K562 (cell line): Measurements from ENCODE around the gene RPP21. TPM values are rescaled to one million over a fixed set of nuclear protein-coding genes. Genes with fewer than 3 reads are reported as not detected.

Experiments
- ATAC-seq: fragments of 200-7000 bp; cut with Tn5 transposase; 3 replicates; pipeline ENCODE4 v1.9.1; 2020; ENCODE audit warnings: moderate library complexity
- BruUV-seq: library from RNA; stranded (reverse); fragments of 400-500 nt; replicated peaks from 2 replicates; lab custom pipeline; 2021; lab: Mats Ljungman, UMichigan
- CTCF ChIA-PET: fragments of 300-600 bp; formaldehyde crosslinking; extraction: SDS; loops from one replicate; lab custom pipeline; 2021; ENCODE audit warnings: low intra/inter-chr PET ratio; lab: Yijun Ruan, JAX
- POLR2A ChIA-PET: fragments of 300-600, 350-650 bp; sonication (Branson Sonifier 250); formaldehyde crosslinking; extraction: SDS; loops from one replicate; lab custom pipeline; 2021; ENCODE audit warnings: antibody characterized with exemption, inconsistent platforms; lab: Yijun Ruan, JAX
- DNase-seq, 4 experiments: peaks; one replicate each; pipeline versions ENCODE4 v3.0.0 to v3.0.0-alpha.2; 2011 to 2018; ENCODE audit warnings: low spot score in 3 of 4, mixed read lengths in 3 of 4; ENCODE audit errors: extremely low read depth in 1 of 4
- FAIRE-seq: peaks from 2 replicates; lab custom pipeline; 2011; peaks lifted over from hg19 to GRCh38; lab: Jason Lieb, UNC
- H2AFZ ChIP-seq: 2 replicates; pipeline ENCODE4 v1.6.0; 2011; ENCODE audit warnings: low read depth, low read length, control low read depth, inconsistent platforms
- H3K27ac ChIP-seq: fragments of 200-600 bp; 3 replicates; pipeline ENCODE4 v1.8.0; 2011; ENCODE audit warnings: low read depth, mild to moderate bottlenecking, control low read depth, inconsistent platforms, low read length, moderate library complexity, mixed read lengths; ENCODE audit errors: extremely low read depth
- H3K27me3 ChIP-seq, 2 experiments: fragments of 300-600 bp in 1 of 2; 2 replicates in 1 of 2; 3 replicates in 1 of 2; pipeline versions ENCODE4 v1.6.0 to v1.8.0; 2011; ENCODE audit warnings: inconsistent platforms in 2 of 2, low read length in 2 of 2, mild to moderate bottlenecking in 1 of 2, mixed read lengths in 1 of 2, moderate library complexity in 1 of 2; ENCODE audit not compliant: control insufficient read depth in 2 of 2, insufficient read depth in 2 of 2
- H3K36me3 ChIP-seq: fragments of 300-600 bp; 3 replicates; pipeline ENCODE4 v1.8.0; 2011; ENCODE audit warnings: mild to moderate bottlenecking, low read length, inconsistent platforms; ENCODE audit not compliant: control insufficient read depth, insufficient read depth
- H3K4me1 ChIP-seq, 2 experiments: fragments of 200-600 bp in 1 of 2; replicated peaks in 1 of 2; 2 replicates in 1 of 2; 3 replicates in 1 of 2; pipeline versions ENCODE4 v1.5.1 to v1.8.0; 2011; ENCODE audit warnings: inconsistent platforms in 2 of 2, low read length in 2 of 2, mild to moderate bottlenecking in 1 of 2, mixed read lengths in 1 of 2, moderate library complexity in 1 of 2; ENCODE audit not compliant: control insufficient read depth in 2 of 2, insufficient read depth in 2 of 2
- H3K4me2 ChIP-seq: 2 replicates; pipeline ENCODE4 v1.6.1; 2011; ENCODE audit warnings: low read length, control low read depth, inconsistent platforms, mixed read lengths; ENCODE audit not compliant: insufficient read depth
- H3K4me3 ChIP-seq: fragments of 200-600 bp; sonication (generic), shearing (Covaris generic); 2 replicates; pipeline ENCODE4 v1.5.1; 2016; ENCODE audit warnings: control low read depth, inconsistent platforms
- H3K79me2 ChIP-seq: fragments of 200-600 bp; 3 replicates; pipeline ENCODE4 v1.8.0; 2011; ENCODE audit warnings: low read length, inconsistent platforms; ENCODE audit not compliant: control insufficient read depth, insufficient read depth
- H3K9ac ChIP-seq, 2 experiments: 2 replicates each; pipeline versions ENCODE4 v1.6.0 to v1.6.1; 2011; ENCODE audit warnings: low read depth in 2 of 2, low read length in 2 of 2, control low read depth in 1 of 2, inconsistent platforms in 1 of 2, mild to moderate bottlenecking in 1 of 2, mixed read lengths in 1 of 2; ENCODE audit not compliant: insufficient read depth in 1 of 2
- H3K9me1 ChIP-seq: one replicate; pipeline ENCODE4 v1.6.0; 2011; ENCODE audit warnings: inconsistent platforms, mild to moderate bottlenecking, low read length, moderate library complexity; ENCODE audit not compliant: control insufficient read depth, insufficient read depth
- H3K9me3 ChIP-seq: replicated peaks from 2 replicates; pipeline ENCODE4 v1.5.1; 2011; ENCODE audit warnings: low read depth, low read length, inconsistent platforms; ENCODE audit not compliant: control insufficient read depth, insufficient read depth
- H4K20me1 ChIP-seq: replicated peaks from 2 replicates; pipeline ENCODE4 v1.6.1; 2011; ENCODE audit warnings: low read length, inconsistent platforms, mixed read lengths; ENCODE audit not compliant: control insufficient read depth, insufficient read depth
- ARID2 ChIP-seq: fragments of 450-650 bp; IDR thresholded peaks from 2 replicates; pipeline ENCODE4 v1.6.1; 2017; ENCODE audit warnings: antibody characterized with exemption, mild to moderate bottlenecking
- ARNT ChIP-seq, 2 experiments: fragments of 450-650 bp; IDR thresholded peaks; 2 replicates each; pipeline ENCODE4 v1.6.1; 2016; ENCODE audit warnings: mild to moderate bottlenecking in 1 of 2
- CHD1 ChIP-seq: fragments of 200-600 bp; sonication (generic); IDR thresholded peaks from one replicate; pipeline ENCODE4 v1.6.1; 2012; ENCODE audit warnings: mild to moderate bottlenecking, moderate library complexity, low read length, inconsistent platforms
- ERF ChIP-seq: fragments of 450-650 bp; formaldehyde crosslinking; IDR thresholded peaks from 2 replicates; pipeline ENCODE4 v1.4.0; 2020; ENCODE audit warnings: mild to moderate bottlenecking, mixed read lengths
- HMG20A ChIP-seq: fragments of 450-650 bp; formaldehyde crosslinking; conservative IDR thresholded peaks from 2 replicates; pipeline ENCODE4 v1.4.0; 2020; ENCODE audit warnings: mild to moderate bottlenecking, mixed read lengths
- JUND ChIP-seq, 2 experiments: IDR thresholded peaks; 2 replicates in 1 of 2; 3 replicates in 1 of 2; pipeline ENCODE4 v1.6.1; 2011; ENCODE audit warnings: borderline replicate concordance in 2 of 2, low read depth in 2 of 2, low read length in 2 of 2, improper control_type of control experiment in 1 of 2, missing biosample characterization in 1 of 2, missing genetic modification characterization in 1 of 2, missing genetic modification reagents in 1 of 2
- KLF10 ChIP-seq: fragments of 250-450 bp; sonication (Bioruptor Pico); IDR thresholded peaks from 2 replicates; pipeline ENCODE4 v1.6.1; 2021; ENCODE audit warnings: matching md5 sums
- MAFG ChIP-seq: fragments of 450-650 bp; conservative IDR thresholded peaks from 2 replicates; pipeline ENCODE4 v1.6.1; 2016; ENCODE audit warnings: missing genetic modification characterization, missing compliant biosample characterization
- RBBP5 ChIP-seq: fragments of 200-600 bp; sonication (generic); IDR thresholded peaks from 2 replicates; pipeline ENCODE4 v1.6.1; 2012; ENCODE audit warnings: borderline replicate concordance, mild to moderate bottlenecking, low read length, control low read depth, inconsistent platforms; ENCODE audit not compliant: insufficient read depth, poor library complexity, severe bottlenecking
- RFX1 ChIP-seq: fragments of 450-650 bp; IDR thresholded peaks from 2 replicates; pipeline ENCODE4 v1.6.1; 2016; ENCODE audit warnings: mild to moderate bottlenecking, moderate library complexity
- WGBS: fragments of 100-300 bp; shearing (Covaris generic); methylation state at CpG from one replicate; pipeline ENCODE4 v1.1.6; 2016; ENCODE audit warnings: low coverage, mixed read lengths; ENCODE audit not compliant: insufficient coverage; ENCODE audit errors: missing lambda C conversion rate; 5-methylcytosine and 5-hydroxymethylcytosine counted together
- in situ Hi-C: fragments of 300-500 bp; cut with MboI; formaldehyde crosslinking; loops from 4 replicates; pipeline ENCODE4 v1.15.0; 2018; ENCODE audit warnings: inconsistent platforms, mixed read lengths
- intact Hi-C: fragments of 100-400 bp; cut with micrococcal nuclease; formaldehyde crosslinking; loops from 2 replicates; pipeline ENCODE4 v1.14.2; 2022
- polyA plus RNA-seq, 8 experiments: library from polyadenylated mRNA; depleted of rRNA in 4 of 8; stranded (reverse) in 5 of 8; unstranded in 3 of 8; fragments of >200 nt; fragmentation: Nextera tagmentation in 2 of 8; fragmentation: Illumina TruSeq in 1 of 8; extraction: Ambion mirVana in 2 of 8; extraction: Trizol in 1 of 8; gene quantifications; 2 replicates each; pipeline versions ENCODE4 v1.2.1 to v1.2.3, GENCODE V29; 2011 to 2014; ENCODE audit warnings: inconsistent platforms in 1 of 8, missing spikeins in 1 of 8
- total RNA-seq, 7 experiments: library from RNA; depleted of rRNA in 6 of 7; stranded (reverse); fragments of >200 nt in 6 of 7; fragmentation: Illumina TruSeq in 2 of 7; extraction: Trizol in 2 of 7; gene quantifications; 2 replicates each; pipeline versions ENCODE4 v1.2.1 to v1.2.3, GENCODE V29; 2011 to 2021; ENCODE audit warnings: low replicate concordance in 1 of 7
- TF ChIP-seq, protein P1 (sequence below): sonication (generic); formaldehyde crosslinking; IDR thresholded peaks from 2 replicates; pipeline ENCODE4 v1.9.0; 2022; ENCODE audit warnings: mild to moderate bottlenecking, missing genetic modification reagents
- TF ChIP-seq, protein P2 (sequence below): sonication (generic); formaldehyde crosslinking; IDR thresholded peaks from 2 replicates; pipeline ENCODE4 v1.8.1; 2023; ENCODE audit warnings: mild to moderate bottlenecking, missing genetic modification reagents
- TF ChIP-seq, protein P3 (sequence below): fragments of 250-450 bp; sonication (Bioruptor Pico); IDR thresholded peaks from 2 replicates; pipeline ENCODE4 v1.8.0; 2021; ENCODE audit warnings: moderate library complexity, mild to moderate bottlenecking, inconsistent platforms

RPP21 gene
- total and polyA plus RNA-seq, 9 of the 15 experiments (the other 6 are each of a cell fraction or from before 2014, with no cell fraction given): 62.1 to 362 (median 166) TPM

DNA sequence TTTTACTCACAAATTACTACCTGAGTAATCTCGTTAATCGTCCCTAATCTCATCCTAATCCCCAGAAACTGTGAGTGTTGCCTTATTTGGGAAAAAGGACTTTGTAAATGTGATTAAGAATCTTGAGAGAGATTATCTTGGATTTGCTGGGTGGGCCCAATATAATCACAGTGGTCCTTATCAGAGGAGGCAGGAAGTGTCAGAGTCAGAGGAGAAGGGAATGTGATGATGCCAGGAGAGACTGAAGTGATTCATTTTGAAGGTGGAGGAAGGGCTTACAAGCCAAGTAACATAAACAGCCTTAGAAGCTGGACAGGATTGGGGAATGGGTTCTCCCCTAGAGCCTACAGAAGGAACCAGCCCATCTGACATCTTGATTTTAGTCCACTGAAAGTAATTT lies 16.7 kb downstream of the RPP21 start (continued):
- TF ChIP-seq RBBP5 (no peak), ARID2 (no peak), KLF10 (CRISPR knock-in tag) (no peak), MAFG (tag) (no peak), CHD1 (no peak)
- TF ChIP-seq, protein P1, sequence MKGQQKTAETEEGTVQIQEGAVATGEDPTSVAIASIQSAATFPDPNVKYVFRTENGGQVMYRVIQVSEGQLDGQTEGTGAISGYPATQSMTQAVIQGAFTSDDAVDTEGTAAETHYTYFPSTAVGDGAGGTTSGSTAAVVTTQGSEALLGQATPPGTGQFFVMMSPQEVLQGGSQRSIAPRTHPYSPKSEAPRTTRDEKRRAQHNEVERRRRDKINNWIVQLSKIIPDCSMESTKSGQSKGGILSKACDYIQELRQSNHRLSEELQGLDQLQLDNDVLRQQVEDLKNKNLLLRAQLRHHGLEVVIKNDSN (CRISPR knock-in tag): no peak
- TF ChIP-seq, protein P2, sequence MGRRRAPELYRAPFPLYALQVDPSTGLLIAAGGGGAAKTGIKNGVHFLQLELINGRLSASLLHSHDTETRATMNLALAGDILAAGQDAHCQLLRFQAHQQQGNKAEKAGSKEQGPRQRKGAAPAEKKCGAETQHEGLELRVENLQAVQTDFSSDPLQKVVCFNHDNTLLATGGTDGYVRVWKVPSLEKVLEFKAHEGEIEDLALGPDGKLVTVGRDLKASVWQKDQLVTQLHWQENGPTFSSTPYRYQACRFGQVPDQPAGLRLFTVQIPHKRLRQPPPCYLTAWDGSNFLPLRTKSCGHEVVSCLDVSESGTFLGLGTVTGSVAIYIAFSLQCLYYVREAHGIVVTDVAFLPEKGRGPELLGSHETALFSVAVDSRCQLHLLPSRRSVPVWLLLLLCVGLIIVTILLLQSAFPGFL (CRISPR knock-in tag): no peak

DNA sequence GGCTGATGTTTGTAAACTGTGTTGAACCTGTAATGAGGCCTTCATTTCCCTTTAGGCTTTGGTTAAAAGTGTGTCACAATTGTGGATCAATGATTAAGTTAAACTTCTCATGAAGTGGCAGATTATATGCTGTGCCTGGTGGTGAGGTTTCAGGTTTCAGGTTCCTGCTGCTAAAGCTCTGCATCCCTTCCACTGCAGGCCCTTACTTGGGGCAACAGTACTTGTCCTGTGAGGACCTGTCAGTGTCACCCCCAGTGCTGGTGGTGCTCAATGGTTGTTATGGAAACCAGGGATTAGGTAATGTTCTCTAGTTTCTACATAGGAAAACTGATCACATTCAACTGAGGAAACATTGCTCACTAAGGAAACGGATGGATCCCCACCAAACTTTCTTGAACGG lies 18.5 kb downstream of the RPP21 start:
- Histone ChIP-seq H3K9ac (no peak overlapping the region), H3K79me2 (no peaks in the 10 kb centered on the region), H3K9me1 (no peaks in the 10 kb centered on the region), H3K27me3 (peaks cover 24 to 31% of the 10 kb centered on the region in 2 experiments), H3K36me3 (no peaks in the 10 kb centered on the region), H3K9me3 (no peaks in the 10 kb centered on the region), H4K20me1 (no peaks in the 10 kb centered on the region), H3K4me3 (no peak overlapping the region), H3K27ac (no peak overlapping the region)
- WGBS: 7% methylated on average over 2 of the region's 2 CpGs
- in situ Hi-C loops: no loop called here
- FAIRE-seq (no peak), DNase-seq (no peak)
- CTCF ChIA-PET: no interaction called here
- TF ChIP-seq HMG20A (CRISPR knock-in tag) (no peak), RFX1 (peak; percentile 34; the same call in 1 of the 2 replicates), JUND (IDR thresholded peaks at IDR 0.05; ENCODE audit: borderline replicate concordance, low read depth, low read length) (no peak), JUND (tag; IDR thresholded peaks at IDR 0.05; ENCODE audit: borderline replicate concordance, low read depth, low read length) (no peak), ERF (CRISPR knock-in tag) (no peak), ARNT (IDR thresholded peaks at IDR 0.05) (no peak)
- TF ChIP-seq, protein P3, sequence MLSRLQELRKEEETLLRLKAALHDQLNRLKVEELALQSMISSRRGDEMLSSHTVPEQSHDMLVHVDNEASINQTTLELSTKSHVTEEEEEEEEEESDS: no peak
- TF ChIP-seq, all 486 proteins: peak for 1
- no TSS peak for BruUV-seq
- no peak overlapping the region for H3K4me2 ChIP-seq
- H3K4me1 ChIP-seq: no peaks in the 10 kb centered on the region
- intact Hi-C loops: no loop called here
- POLR2A ChIA-PET: interaction anchor here (0.9 kb wide), 1 partner anchor 80 kb away, joined by 3 read pairs; no protein-coding TSS in a partner anchor
- ATAC-seq: no peak
- H2AFZ ChIP-seq: no peak overlapping the region
